MCF 10A (cell line): ENCODE measurements around the gene ADARB2. TPM values are rescaled to one million over a fixed set of nuclear protein-coding genes. Genes with fewer than 3 reads are reported as not detected.

ENCODE experiments used
- BruUV-seq: library from RNA; stranded (reverse); fragments of 400-500 nt; replicated peaks from 2 replicates; lab custom pipeline; 2021; lab: Mats Ljungman, UMichigan
- CTCF ChIA-PET: fragments of 300-600 bp; sonication (Branson Sonifier 250); formaldehyde crosslinking; extraction: SDS; loops from one replicate; lab custom pipeline; 2021; ENCODE audit warnings: antibody characterized with exemption, inconsistent platforms; lab: Yijun Ruan, JAX
- POLR2A ChIA-PET: fragments of 300-600, 350-650 bp; sonication (Branson Sonifier 250); formaldehyde crosslinking; extraction: SDS; loops from one replicate; lab custom pipeline; 2020; ENCODE audit warnings: antibody characterized with exemption, inconsistent platforms; lab: Yijun Ruan, JAX
- DNase-seq: peaks from one replicate; pipeline ENCODE4 v3.0.0-alpha.2; 2018; ENCODE audit not compliant: unreplicated experiment
- H3K27ac Mint-ChIP-seq: one replicate; pipeline ENCODE4 v1.8.0; 2022; ENCODE audit warnings: mild to moderate bottlenecking, low read depth, mixed read lengths; ENCODE audit not compliant: unreplicated experiment
- H3K27me3 Mint-ChIP-seq: one replicate; pipeline ENCODE4 v1.8.0; 2022; ENCODE audit warnings: mixed read lengths; ENCODE audit not compliant: insufficient read depth, unreplicated experiment
- H3K36me3 Mint-ChIP-seq: one replicate; pipeline ENCODE4 v1.8.0; 2022; ENCODE audit warnings: mild to moderate bottlenecking, moderate library complexity, mixed read lengths; ENCODE audit not compliant: insufficient read depth, unreplicated experiment
- H3K4me1 Mint-ChIP-seq: one replicate; pipeline ENCODE4 v1.8.0; 2022; ENCODE audit warnings: mixed read lengths; ENCODE audit not compliant: insufficient read depth, unreplicated experiment
- H3K4me3 Mint-ChIP-seq: one replicate; pipeline ENCODE4 v1.8.0; 2022; ENCODE audit warnings: mild to moderate bottlenecking, moderate library complexity, mixed read lengths; ENCODE audit not compliant: unreplicated experiment
- H3K9me3 Mint-ChIP-seq: one replicate; pipeline ENCODE4 v1.8.0; 2022; ENCODE audit warnings: mixed read lengths; ENCODE audit not compliant: unreplicated experiment
- intact Hi-C: fragments of 100-400 bp; cut with micrococcal nuclease; formaldehyde crosslinking; loops from 2 replicates; pipeline ENCODE4 v1.14.1; 2022
- total RNA-seq: library from RNA; stranded (reverse); gene quantifications from 2 replicates; pipeline ENCODE4 v1.2.3, GENCODE V29; 2022
- TF ChIP-seq, protein P1 (sequence below): fragments of 200-600 bp; IDR thresholded peaks from one replicate; pipeline ENCODE4 v1.8.0; 2022; ENCODE audit warnings: antibody characterized with exemption, mild to moderate bottlenecking; ENCODE audit not compliant: unreplicated experiment

Gene ADARB2
- total RNA-seq, 1 experiment from 2014 or later = 0.96 TPM

DNA sequence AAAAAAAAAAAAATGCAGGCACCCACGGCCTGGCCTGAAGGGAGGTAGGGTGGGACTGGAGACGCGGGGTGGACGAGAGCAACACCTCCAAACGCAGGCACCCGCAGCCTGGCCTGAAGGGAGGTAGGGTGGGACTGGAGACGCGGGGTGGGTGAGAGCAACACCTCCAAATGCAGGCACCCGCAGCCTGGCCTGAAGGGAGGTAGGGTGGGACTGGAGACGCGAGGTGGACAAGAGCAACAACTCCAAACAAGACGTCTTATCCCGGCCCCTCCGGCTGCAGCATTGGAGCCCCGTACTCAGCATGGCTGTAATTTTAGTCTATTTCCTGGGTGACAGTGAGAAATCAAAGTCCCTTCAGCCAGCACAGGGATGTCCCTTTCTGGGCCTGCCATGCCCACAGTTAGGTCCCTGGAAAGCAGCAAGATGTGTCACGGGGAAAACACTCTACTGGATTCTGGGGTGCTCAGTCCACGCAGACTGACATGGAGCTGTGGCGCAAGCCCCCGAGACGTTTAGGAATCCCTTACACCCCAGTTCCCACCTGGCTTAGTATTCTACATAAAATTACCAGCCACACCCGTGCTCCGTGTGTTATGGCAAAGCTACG lies 561.3 kb downstream of the ADARB2 start:
- Mint-ChIP-seq H3K9me3 (no peaks in the 10 kb centered on the region), H3K4me1 (no peaks in the 10 kb centered on the region), H3K27ac (no peak overlapping the region), H3K4me3 (no peak overlapping the region), H3K36me3 (no peaks in the 10 kb centered on the region), H3K27me3 (peaks cover 34% of the 10 kb centered on the region)
- intact Hi-C loops = no loop called here
- ChIA-PET POLR2A (no interaction called here), CTCF (no interaction called here)
- no peak for DNase-seq
- no TSS peak for BruUV-seq
- TF ChIP-seq, protein P1, sequence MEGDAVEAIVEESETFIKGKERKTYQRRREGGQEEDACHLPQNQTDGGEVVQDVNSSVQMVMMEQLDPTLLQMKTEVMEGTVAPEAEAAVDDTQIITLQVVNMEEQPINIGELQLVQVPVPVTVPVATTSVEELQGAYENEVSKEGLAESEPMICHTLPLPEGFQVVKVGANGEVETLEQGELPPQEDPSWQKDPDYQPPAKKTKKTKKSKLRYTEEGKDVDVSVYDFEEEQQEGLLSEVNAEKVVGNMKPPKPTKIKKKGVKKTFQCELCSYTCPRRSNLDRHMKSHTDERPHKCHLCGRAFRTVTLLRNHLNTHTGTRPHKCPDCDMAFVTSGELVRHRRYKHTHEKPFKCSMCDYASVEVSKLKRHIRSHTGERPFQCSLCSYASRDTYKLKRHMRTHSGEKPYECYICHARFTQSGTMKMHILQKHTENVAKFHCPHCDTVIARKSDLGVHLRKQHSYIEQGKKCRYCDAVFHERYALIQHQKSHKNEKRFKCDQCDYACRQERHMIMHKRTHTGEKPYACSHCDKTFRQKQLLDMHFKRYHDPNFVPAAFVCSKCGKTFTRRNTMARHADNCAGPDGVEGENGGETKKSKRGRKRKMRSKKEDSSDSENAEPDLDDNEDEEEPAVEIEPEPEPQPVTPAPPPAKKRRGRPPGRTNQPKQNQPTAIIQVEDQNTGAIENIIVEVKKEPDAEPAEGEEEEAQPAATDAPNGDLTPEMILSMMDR = no peak

DNA sequence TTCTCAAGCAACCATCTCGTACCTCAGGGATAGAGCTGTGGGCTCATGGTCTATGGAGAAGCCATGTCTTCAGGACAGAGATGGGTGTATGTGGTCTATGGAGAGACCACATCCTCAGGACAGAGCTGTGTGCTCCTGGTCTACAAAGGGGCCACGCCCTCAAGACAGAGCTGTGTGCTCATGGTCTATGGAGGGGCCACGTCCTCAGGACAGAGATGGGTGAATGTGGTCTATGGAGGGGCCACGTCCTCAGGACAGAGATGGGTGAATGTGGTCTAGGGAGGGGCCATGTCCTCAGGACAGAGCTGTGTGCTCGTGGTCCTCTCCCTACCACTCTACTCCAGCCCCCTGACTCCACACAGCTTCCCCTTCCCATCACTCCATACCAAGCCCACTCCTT lies 563.3 kb downstream of the ADARB2 start:
- Mint-ChIP-seq H3K4me3 (no peak overlapping the region), H3K36me3 (no peaks in the 10 kb centered on the region), H3K4me1 (no peaks in the 10 kb centered on the region), H3K9me3 (no peaks in the 10 kb centered on the region), H3K27me3 (peaks cover 37% of the 10 kb centered on the region), H3K27ac (no peak overlapping the region)
- POLR2A ChIA-PET = no interaction called here
- BruUV-seq = no TSS peak
- no peak for DNase-seq
- TF ChIP-seq, protein P1 = no peak
- CTCF ChIA-PET = no interaction called here
- intact Hi-C loops = no loop called here

DNA sequence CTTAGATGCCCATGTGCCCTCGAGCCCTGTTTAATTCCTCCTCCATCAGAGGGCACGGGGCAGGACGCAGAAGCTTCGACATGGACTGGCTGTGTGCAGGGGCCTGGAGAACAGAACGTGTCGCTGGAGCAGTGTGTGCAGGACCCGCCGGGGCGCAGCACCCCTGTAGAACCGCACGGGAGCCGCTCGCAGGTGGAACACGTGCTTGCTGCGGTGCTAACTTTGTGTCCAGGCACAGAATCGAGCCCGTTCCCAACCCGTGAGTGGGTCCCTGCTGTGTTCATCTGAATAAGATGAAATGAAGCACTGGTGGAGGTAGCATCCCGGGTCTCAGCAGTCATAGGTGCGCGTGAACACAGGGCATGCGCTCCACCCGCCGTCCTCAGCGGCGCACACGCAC lies 564.2 kb downstream of the ADARB2 start:
- Mint-ChIP-seq H3K36me3 (no peaks in the 10 kb centered on the region), H3K4me3 (no peak overlapping the region), H3K27me3 (peaks cover 40% of the 10 kb centered on the region), H3K27ac (no peak overlapping the region), H3K4me1 (no peaks in the 10 kb centered on the region), H3K9me3 (no peaks in the 10 kb centered on the region)
- TF ChIP-seq, protein P1 = no peak
- ChIA-PET CTCF (no interaction called here), POLR2A (no interaction called here)
- BruUV-seq = no TSS peak
- no peak for DNase-seq
- intact Hi-C loops = no loop called here

DNA sequence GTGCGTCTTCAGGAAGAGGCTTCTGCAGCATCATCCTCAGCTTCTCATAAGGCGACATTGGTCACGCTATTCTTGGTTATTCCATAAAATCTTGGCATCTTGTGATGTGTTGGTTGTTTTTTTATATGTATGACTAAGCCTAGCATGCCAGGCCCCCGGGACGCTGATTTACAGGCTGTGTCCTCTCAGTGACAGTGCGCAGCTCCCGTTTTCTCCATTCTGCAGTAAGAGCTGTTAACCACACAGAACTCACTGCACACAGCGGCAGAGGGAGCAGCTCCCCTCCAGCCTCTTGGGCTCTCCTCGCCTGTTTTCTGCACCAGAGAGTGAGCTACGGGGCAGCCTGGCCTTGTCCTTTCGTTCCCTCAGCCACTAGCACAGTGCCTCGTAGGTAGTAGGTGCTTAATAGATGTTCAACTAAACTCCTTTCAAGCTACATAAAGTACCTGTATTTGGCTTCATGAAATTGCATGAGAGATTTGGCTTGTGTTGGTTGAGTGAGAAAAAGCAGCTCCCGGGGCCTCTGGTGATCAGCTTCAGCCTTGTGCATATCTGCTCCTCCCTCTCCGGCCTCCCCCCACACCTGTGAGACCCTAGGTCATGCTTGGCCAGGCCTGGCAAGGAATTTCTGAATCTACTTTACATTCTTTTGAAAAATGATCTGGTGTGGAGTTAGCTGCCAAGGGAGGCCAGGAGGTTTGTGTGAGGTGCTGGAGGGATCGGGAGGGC lies 564.9 kb downstream of the ADARB2 start:
- ChIA-PET CTCF (no interaction called here), POLR2A (interaction anchor here (0.6 to 0.9 kb wide), 2 partner anchors 588 to 1681 kb away, joined by 3 to 4 read pairs; no protein-coding TSS in a partner anchor)
- intact Hi-C loops = no loop called here
- Mint-ChIP-seq H3K4me3 (no peak overlapping the region), H3K4me1 (no peaks in the 10 kb centered on the region), H3K27ac (no peak overlapping the region), H3K9me3 (no peaks in the 10 kb centered on the region), H3K27me3 (peaks cover 47% of the 10 kb centered on the region), H3K36me3 (no peaks in the 10 kb centered on the region)
- TF ChIP-seq, protein P1 = no peak
- BruUV-seq = no TSS peak
- DNase-seq = no peak
